ENCODE measurements around the gene RND2. TPM values are rescaled to one million over a fixed set of nuclear protein-coding genes. Genes with fewer than 3 reads are reported as not detected.

The RND2 gene
- total RNA-seq, 3 donors from 2014 or later, result 0.16 to 2.0 (median 1.3) TPM

- Histone ChIP-seq H3K27ac (peak overlapping the region; percentile 43 to 83), H3K36me3 (no peaks in the 10 kb centered on the region), H3K9me3 (no peaks in the 10 kb centered on the region), H3K4me3 (peak overlapping the region; percentile 82 to 100 (median 90)), H3K4me1 (no peaks in the 10 kb centered on the region), H3K27me3 (no peaks in the 10 kb centered on the region)
- TF ChIP-seq CTCF (IDR thresholded peaks at IDR 0.05) (no peak), POLR2A (IDR thresholded peaks at IDR 0.05) (no peak), POLR2AphosphoS5 (IDR thresholded peaks at IDR 0.05) (no peak)
- intact Hi-C loops (cut with DNase I; ENCODE audit: low total_unique reads), result loop anchor here (5.0 kb wide), 1 partner anchor 348 kb away; no protein-coding TSS in a partner anchor
- no peak for DNase-seq (ENCODE audit: low spot score in 2 of 2)
Observed at GRCh38 chr17:43020030-43020621, 4.9 kb upstream of the RND2 start.

GRCh38 chr17:43020789-43021740 is 4.0 kb upstream of the RND2 start:
- peak; percentile 39 for TF ChIP-seq POLR2A (IDR thresholded peaks at IDR 0.05)
- TF ChIP-seq POLR2AphosphoS5 (IDR thresholded peaks at IDR 0.05), result peak; percentile 70 to 81 (median 75)
- no peak for TF ChIP-seq CTCF (IDR thresholded peaks at IDR 0.05)
- H3K36me3 ChIP-seq, result no peaks in the 10 kb centered on the region
- intact Hi-C loops (cut with DNase I; ENCODE audit: low total_unique reads), result loop anchor here (5.0 kb wide), 1 partner anchor 349 kb away; no protein-coding TSS in a partner anchor
- no peaks in the 10 kb centered on the region for H3K4me1 ChIP-seq
- DNase-seq (ENCODE audit: low spot score in 2 of 2), result peak; percentile 77 to 78
- H3K9me3 ChIP-seq, result no peaks in the 10 kb centered on the region
- peak overlapping the region; percentile 82 to 100 (median 90) for H3K4me3 ChIP-seq
- H3K27me3 ChIP-seq, result no peaks in the 10 kb centered on the region
- H3K27ac ChIP-seq, result peak overlapping the region; percentile 90 to 97

GRCh38 chr17:43021741-43022512 is 3.1 kb upstream of the RND2 start, which contains the start of gene VAT1:
TSS of gene VAT1 (minus strand) at chr17:43022385. CDS start at chr17:43022322, 63 bp downstream.
- intact Hi-C loops (cut with DNase I; ENCODE audit: low total_unique reads), result loop anchor here (5.0 kb wide), 1 partner anchor 350 kb away; no protein-coding TSS in a partner anchor

GRCh38 chr17:43025290-43025657 is 243 bp downstream of the RND2 start:
- H3K27ac ChIP-seq, result peak overlapping the region; percentile 88
- H3K4me1 ChIP-seq, result no peaks in the 10 kb centered on the region
- no peaks in the 10 kb centered on the region for H3K9me3 ChIP-seq
- TF ChIP-seq CTCF (IDR thresholded peaks at IDR 0.05) (no peak), POLR2A (IDR thresholded peaks at IDR 0.05) (no peak), POLR2AphosphoS5 (IDR thresholded peaks at IDR 0.05) (no peak)
- intact Hi-C loops (cut with DNase I; ENCODE audit: low total_unique reads), result no loop called here
- DNase-seq (ENCODE audit: low spot score in 2 of 2), result no peak
- H3K27me3 ChIP-seq, result no peaks in the 10 kb centered on the region
- H3K36me3 ChIP-seq, result no peaks in the 10 kb centered on the region
- peak overlapping the region; percentile 43 to 70 (median 64) for H3K4me3 ChIP-seq

More at GRCh38 chr17:43021741-43022512, 3.1 kb upstream of the RND2 start, which contains the start of gene VAT1:
- DNase-seq (ENCODE audit: low spot score in 2 of 2), result peak; percentile 66 to 76
- Histone ChIP-seq H3K4me1 (no peaks in the 10 kb centered on the region), H3K27me3 (no peaks in the 10 kb centered on the region), H3K27ac (peak within 1 kb of the TSS; percentile 90 to 97), H3K9me3 (no peaks in the 10 kb centered on the region), H3K4me3 (peak within 1 kb of the TSS; percentile 82 to 100 (median 90)), H3K36me3 (no peaks in the 10 kb centered on the region)
- TF ChIP-seq POLR2A (IDR thresholded peaks at IDR 0.05), result no peak
- peak in 2 of 3 donors; percentile 25 to 82 for TF ChIP-seq POLR2AphosphoS5 (IDR thresholded peaks at IDR 0.05)

All from breast epithelium (tissue), 4 donors.